GM21447 (cell line): Measurements from ENCODE around the gene SLAMF8.

Experiments used
- ATAC-seq: cut with Tn5 transposase; IDR thresholded peaks from one replicate; pipeline ENCODE4 v1.9.1; 2021; ENCODE audit not compliant: unreplicated experiment

Gene SLAMF8

DNA sequence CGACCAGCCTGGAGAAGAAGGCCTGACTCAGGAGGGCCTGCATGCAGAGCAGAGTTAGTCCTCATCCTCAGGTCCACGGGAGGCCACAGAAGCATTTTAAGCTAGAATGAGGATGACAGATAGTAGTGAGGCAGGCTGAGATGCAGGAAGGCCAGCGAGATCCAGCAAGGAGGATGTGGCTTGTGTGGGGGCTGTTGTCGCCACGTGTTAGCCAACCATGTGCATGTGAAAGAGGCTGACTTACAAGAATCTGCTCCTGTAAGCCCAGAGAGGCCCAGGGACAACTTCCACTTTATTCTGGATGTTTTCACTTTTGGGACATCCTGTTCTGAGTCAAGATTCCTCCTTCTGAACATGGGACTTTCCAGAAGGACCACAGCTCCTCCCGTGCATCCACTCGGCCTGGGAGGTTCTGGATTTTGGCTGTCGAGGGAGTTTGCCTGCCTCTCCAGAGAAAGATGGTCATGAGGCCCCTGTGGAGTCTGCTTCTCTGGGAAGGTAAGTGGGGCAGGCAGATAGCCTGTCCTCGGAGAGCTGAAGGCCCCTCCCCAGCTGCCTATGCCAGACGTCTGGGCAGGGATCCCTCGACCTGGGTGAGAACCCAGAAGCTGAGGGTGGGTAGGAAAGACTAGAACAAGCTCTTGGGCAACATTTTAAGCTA is at the start of gene SLAMF8:
Gene SLAMF8 (plus strand): TSS at position 433 of the 661 bp plus-strand sequence. CDS start 26 bp downstream, at position 459.
- peak; percentile 52 for ATAC-seq

DNA sequence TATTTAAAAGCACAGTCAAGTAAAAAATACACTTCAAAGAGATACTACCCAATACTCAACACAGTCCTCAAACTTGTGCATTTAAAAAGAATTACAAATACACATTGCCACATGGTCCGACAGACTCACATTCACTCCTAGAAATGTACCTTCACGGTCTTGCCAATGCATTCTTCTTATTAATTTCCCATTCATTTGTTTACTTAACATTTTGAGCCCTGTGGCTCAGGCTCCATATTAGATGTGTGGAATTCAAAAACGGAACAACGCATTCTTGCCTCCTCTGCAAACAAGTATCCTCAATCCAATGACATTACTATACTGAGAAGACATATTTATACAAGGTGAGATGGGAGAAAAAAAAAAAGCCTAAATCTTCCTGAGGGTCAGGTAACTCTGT is 48.4 kb upstream of the SLAMF8 start:
- ATAC-seq: no peak

DNA sequence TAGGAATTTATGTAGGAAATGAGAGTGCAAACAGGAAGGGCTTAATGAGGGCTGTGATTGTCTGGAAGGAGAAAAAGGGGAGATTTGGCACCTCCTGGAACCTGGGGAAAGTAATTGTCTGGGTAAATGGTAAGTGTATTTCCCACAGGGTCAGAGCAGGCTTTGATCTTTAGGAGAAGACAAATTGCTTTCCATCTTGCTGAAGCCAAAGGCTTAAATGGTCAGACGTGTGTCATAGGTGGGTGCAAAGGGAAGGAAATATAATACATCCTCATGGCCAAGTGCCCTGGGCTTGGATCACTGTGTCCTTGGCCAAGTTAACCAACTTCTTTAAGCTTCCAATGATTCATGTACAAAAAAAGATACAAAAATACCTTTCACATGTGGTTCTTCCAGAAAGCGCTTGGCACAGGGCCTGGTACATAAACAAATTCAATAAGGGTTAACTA is 47.2 kb upstream of the SLAMF8 start:
- ATAC-seq: no peak

DNA sequence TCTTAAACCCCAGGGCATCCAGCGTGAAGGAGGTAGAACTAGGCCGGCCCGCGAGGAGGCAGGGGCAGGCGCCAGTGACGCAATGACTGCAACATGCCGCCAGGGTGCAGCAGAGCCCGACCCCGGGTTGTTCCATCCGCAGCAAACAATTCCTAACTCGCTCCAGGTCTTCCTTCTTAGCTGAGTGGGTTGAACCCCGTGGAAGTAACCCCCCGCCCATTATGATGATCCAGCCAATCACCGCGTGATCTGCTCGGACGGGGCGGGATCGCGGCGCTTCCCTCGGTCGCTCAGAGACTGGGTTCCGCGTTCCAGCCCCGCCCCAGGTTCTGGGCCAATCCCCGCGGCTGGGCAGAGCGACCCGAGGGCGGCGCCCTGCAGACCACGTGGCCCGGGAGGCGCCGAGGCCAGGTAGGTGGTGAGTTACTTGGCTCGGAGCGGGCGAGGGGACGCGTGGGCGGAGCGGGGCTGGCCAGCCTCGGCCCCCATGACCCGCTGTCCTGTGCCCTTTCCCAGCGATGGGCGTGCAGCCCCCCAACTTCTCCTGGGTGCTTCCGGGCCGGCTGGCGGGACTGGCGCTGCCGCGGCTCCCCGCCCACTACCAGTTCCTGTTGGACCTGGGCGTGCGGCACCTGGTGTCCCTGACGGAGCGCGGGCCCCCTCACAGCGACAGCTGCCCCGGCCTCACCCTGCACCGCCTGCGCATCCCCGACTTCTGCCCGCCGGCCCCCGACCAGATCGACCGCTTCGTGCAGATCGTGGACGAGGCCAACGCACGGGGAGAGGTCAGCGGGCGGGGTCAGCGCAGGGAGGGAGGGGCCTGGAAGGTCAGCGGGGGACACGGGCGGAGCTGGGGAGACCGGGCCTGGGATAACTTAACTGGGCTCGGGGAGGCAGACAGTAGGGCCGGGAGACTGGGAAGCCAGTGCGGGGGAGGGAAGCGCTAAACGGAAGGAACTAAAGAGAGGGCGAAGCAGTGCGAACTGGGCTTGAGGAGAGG is 45.8 kb upstream of the SLAMF8 start, which contains the start of gene DUSP23:
Gene DUSP23 (plus strand): TSS at position 380 of the 1,000 bp plus-strand sequence. CDS start 139 bp downstream, at position 519.
- ATAC-seq: peak; percentile 96

DNA sequence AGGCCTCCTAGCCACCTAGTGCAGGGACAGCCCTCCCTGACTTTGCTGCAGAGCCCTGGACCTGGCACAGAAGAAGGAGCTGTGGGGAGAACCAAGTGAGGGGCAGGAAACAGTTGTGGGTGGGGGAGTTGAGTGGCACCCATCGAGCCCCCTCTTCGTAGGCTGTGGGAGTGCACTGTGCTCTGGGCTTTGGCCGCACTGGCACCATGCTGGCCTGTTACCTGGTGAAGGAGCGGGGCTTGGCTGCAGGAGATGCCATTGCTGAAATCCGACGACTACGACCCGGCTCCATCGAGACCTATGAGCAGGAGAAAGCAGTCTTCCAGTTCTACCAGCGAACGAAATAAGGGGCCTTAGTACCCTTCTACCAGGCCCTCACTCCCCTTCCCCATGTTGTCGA is 44.7 kb upstream of the SLAMF8 start:
- ATAC-seq: no peak

DNA sequence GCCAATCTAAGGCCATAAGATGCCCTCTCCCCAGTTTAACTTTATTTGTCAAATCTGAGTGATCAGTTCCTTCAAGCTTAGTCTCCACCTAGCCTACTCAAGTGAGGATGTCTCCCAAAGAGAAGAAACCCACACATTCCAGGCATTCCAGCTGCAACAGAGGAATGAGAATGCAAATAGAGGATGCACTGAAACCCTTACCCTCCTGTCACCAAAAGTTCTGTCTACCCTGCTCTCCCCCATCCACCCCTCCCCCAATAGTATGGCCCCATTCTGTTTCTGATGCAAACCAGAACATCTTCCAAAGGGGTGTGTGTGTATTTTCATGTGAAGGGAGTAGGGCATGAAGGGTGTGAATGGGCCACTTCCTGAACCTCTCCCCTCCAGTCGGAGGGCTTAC is 42.9 kb upstream of the SLAMF8 start:
- ATAC-seq: no peak

DNA sequence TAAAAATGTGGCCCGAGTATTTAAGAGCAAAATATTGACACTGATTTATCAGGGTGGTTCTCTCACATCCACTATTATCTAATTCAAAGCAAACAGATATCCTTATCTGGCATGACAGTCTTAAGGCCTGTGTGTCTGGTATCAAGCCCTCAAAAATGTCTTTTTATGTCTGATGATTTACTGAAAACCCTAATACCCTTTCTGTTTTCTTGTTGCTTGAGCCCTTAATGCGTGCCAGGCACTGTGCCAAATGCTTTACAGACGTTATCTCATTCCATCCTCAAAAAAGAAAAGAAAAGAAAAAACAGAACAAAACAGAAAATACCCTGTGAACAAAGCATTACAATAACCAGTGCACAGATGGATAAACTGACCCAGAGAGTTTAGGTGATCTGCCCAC is 40.2 kb upstream of the SLAMF8 start:
- no peak for ATAC-seq

DNA sequence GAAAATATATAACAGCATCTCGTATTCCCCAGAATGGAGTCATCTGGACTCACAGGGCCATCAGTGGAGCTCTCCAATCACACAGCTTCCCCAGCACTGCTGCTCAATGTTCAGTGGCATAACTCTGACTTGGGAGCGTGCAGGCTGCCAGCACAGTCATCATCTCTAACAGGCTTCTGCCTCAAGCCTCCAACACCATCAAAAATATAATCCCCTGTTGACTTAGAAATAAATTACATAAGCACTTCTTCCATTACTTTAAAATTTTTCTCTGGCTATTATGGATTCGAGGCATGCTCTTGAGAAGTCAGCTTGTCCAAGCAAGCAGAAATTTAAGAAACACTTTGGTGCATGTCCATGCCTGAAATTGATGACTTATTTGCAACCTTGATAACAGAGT is 39.7 kb upstream of the SLAMF8 start:
- ATAC-seq: no peak

DNA sequence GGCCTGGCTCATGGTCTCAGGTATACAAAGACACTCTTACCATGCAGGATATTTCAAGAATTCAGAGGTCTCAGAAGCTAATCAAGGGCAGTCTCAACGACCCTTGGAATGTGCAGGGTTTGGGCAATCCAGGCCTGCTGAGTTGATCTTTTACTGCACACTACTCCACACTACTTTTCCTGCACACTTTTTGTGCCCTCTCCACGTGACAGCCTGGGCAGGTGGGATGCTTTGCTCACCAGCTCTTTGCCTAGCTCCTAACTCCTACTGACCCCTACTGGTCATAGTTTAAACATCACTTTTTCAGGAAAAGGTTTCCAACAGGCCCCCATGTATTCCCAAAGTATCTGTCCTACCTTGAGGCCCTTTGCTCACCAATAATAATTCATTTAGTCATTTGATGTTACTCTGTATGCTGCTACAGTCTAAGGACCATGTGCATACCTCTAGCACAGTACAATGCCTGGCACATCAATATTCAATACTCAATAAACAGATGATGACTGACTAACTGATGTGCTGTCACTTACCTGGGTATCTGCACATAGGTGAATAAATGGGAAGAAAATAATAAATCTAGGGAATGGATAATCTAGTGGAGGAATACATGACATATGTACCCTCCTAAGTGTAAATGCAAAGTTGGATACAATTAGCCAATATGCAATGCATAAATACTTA is 36.3 kb upstream of the SLAMF8 start:
- no peak for ATAC-seq

DNA sequence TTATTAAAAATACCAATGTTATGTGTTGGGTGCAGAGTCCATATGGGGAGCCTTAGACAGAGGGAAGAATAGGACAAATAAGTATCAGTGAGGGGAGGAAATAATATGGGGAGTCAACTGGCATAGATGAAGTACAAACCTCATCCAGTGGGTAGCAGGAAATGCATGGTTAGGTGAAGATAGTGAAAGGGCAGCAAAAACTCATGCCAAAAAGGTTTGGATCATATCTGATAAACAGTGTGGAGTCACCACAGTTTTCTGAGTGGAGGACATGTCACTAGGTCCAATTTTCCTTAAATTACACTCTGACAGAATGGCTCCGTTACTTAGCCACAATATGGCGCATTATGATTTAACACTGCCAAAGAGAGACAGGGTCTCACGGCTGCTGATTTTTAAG is 35.6 kb upstream of the SLAMF8 start:
- ATAC-seq: no peak

DNA sequence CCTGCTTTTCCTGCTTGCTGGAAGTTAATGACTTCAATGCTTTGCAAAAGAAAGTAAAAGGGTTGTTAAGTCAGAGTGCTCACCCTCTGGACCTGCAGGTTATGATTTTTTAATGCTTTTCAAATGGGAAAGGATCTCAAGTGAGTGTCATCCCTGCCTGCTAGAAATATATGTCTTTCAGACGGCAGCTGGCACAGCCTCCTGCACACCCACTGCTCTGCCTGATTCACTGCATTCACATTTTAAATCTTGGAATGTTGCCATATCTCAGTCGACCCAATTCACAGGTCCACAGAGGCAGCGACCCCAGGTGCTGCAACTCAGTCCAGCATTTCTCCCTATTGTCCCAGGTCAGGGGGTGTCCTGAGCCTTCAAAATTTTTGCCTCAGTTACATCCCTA is 35.2 kb upstream of the SLAMF8 start:
- ATAC-seq: no peak

DNA sequence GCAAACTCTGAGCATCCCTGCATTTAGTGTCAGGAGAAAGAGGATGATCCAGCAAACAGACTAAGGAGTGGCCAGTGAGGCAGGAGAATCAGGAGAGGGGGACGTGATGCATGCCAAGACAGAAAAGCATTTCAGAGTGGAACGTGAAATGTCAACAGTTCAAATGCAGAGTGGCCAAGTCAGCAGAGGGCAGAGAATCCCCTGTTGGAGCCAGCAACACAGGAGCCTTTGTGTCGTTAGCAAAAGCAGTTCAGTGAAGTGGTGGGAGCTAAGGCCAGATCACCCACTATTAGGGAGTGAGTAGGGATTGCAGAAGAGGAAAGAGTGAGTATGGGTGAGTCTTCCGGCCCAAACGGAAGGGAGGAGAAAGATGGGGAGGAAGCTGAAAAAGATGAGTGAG is 31.1 kb upstream of the SLAMF8 start:
- ATAC-seq: no peak

DNA sequence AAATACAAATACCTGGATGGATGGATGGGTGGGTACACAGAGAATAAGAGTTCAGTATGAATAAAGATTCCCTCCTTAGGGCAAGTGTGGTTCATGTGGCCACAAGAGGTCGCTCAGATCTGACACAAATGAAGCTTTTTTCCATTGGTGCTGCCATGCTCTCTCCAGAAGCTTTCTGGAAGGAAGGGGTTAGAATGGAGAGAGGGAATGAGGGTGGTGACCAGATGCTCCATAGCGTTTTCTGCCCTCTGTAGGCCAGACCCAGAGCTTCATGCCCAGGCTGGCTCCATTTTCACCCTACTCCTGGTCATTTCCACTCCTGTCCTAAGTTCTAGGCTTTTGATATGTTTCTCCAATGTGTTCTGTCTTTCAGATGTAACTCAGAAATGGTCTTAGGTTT is 27.8 kb upstream of the SLAMF8 start:
- no peak for ATAC-seq

DNA sequence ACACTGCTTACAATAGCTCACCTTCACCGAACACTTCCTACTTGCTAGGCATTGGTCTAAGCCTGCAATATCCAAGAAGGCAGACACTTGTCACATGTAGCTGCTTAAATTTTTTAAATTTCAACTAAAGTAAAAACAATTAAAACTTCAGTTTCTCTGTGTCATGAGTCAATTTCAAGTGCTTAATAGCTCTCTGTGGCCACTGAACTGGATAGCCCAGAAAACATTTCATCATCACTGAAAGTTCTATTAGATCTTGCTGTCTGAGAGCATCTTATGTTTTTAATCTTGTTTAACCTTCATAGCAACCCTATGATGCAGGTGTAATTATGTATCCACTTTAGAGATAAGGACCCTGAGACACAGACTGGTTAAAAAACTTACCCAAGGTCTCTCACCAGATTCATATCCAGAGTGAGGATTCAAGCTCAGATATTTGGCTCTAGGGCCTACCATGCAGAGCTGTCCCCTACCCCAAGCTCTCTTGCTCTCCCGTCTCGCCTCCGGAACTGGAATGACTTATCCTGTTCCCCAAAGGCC is 27.2 kb upstream of the SLAMF8 start:
- no peak for ATAC-seq

DNA sequence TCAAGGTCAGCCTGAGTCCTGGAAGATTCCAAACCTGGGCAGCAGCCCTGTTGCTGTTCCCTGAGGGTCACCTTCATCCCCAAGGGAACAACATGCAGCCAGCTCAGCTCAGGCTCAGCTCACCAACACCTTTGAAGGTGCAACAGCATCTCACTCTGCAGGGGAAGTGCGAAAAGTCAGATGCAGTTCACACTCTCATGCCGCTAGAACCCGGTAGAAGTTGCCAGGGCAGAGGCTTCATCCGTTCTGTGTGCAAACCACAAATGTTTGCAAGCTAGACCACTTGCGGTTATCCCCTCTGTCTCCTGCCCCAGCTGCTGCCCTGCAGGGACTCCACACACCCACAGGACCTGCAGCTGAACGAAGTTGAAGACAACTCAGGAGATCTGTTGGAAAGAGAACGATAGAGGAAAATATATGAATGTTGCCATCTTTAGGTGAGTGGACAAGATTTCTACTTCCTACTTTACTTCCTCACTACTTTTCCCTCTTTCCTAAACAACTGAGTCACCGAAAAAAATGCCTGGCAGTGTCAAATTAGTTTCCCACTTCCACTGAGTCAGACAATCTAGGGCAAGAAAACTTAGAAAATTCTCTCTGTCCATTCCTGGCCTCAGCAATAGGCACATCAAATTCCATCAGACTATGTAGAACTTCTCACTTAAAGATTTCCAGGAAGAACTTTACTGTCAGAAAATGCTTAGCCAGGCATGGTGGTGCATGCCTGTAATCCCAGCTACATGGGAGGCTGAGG is 26.3 kb upstream of the SLAMF8 start:
- ATAC-seq: no peak

DNA sequence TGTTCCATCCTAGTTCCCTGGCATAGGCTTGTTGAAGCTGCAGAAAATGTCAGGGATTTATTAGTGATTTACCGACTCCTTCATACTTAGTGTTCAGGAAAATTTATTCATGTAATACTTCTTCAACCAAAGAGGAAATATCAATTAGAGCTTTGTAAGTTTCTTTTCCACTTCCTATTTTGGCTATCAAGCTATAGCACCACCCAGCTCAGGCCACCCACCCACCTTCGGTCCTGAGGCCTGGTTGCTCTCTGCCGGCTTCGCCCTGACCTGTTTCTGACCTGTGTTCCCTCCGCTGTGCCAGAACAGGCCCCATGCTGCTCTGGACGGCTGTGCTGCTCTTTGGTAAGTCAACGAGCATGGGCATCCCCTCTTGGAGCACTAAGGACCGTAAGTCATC is 24.6 kb upstream of the SLAMF8 start, which contains the start of gene FCRL6:
Gene FCRL6 (plus strand): TSS at position 250 of the 400 bp plus-strand sequence. CDS start 65 bp downstream, at position 315.
- no peak for ATAC-seq

DNA sequence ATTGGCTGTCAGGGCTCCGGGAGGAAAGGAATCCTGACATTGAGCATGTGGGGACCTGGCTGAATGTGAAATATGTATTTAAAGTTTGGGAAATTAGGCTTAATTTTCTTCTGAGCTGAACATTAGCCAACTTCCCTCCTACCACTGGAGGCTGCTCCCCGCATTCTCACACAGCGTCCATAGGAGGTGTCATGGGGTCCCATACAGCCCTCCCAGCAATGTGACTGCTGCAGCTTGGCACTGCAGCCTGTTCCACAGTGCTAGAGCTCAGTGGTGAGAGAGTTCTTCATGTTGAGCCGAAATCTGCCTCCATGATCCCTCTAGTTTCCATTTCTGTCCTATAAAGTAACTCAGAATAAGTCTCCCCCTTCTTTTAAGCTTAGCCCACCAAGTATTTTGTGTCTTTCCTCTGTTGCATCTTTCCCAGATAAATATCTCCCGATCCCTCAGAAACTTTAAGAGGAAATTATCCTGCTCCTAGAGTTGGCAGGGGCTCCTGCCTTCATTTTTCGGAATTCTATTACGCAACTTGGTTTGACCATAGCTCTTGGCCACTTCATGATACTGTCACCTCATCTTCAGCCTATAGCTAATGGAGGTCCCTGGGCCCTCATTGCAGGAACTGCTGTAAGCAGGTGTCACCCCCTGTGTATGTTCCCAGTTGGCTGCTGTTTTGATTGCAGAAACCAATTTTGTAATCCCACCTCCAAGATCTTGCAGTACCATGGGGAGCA is 22.6 kb upstream of the SLAMF8 start:
- ATAC-seq: no peak

DNA sequence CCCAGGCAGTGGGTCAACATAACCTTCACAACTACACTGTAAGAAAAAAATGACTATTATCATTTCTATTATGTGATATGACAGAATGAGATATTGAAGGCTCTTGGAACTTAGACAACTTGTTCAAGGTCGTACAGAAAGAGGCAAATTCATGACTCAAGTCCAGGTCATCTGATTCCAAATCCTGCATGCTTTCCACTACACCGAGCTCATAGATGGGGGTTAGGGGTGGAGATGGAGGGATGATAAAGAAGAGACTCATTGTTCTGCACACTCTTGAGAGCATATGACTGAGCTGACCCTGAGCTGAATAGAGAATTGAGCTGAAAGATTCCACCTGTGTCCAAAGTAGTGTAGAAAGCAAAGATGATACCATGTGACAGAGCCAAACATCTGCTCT is 21.7 kb upstream of the SLAMF8 start:
- no peak for ATAC-seq

DNA sequence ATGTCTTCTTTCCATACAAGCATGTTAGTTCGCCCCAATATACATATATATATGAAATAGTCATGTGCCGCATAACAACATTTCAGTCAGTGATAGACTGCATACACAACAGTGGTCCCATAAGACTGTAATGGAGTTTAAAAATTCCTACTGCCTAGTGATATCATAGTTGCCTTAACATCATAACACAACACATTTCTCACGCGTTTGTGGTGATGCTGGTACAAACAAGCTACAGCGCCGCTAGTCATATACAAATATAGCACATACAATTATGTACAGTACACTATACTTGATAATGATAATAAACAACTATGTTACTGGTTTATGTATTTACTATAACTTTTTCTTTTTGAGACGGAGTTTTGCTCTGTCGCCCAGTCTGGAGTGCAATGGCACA is 10.7 kb upstream of the SLAMF8 start:
- ATAC-seq: no peak
